CD4-positive, alpha-beta T cell treated with Interleukin-10 for 1 hour (primary cell): ENCODE data around the gene CAMK2N2.
A peak's percentile ranks its signal among the peaks of the same experiment; 100 is the strongest.
"Not testable (repeated sequence)": the region's sequence is repeated elsewhere in the genome, so short reads cannot be mapped to it uniquely, and the experiment has no call there.

Experiments used
- DNase-seq: peaks from one replicate; pipeline ENCODE4 v3.0.0-alpha.2; 2020

The CAMK2N2 gene

DNA sequence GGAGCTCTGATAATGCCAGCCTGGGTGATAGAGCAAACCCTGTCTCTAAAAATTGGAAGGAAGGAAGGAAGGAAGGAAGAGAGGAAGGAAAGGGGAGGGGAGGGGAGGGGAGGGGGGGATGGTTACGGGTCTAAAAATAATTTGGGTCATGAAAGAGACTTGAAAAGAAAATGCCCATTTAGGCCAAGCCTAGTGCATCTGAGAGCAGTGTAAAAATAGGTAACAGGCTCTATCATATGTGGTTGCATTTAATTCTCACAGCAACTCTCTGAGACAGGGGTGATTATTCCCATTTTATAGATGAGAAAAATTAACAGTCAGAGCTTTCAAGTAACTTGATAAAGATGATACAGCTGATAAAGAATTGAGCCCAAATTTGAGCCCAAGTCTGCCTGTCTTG is 10.9 kb upstream of the CAMK2N2 start:
- no peak for DNase-seq

DNA sequence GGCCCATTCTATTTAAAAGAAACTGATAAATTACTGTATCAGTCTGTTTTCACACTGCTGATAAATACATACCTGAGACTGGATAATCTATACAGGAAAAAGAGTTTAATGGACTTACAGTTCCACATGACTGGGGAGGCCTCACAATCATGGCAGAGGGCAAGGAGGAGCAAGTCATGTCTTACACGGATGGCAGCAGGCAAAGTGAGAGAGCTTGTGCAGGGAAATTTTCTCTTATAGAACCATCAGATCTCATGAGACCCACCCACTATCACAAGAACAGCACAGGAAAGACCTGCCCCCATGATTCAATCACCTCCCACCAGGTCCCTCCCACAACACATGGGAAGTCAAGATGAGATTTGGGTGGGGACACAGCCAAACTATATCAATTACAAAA is 5.9 kb upstream of the CAMK2N2 start:
- DNase-seq = not testable (repeated sequence)

DNA sequence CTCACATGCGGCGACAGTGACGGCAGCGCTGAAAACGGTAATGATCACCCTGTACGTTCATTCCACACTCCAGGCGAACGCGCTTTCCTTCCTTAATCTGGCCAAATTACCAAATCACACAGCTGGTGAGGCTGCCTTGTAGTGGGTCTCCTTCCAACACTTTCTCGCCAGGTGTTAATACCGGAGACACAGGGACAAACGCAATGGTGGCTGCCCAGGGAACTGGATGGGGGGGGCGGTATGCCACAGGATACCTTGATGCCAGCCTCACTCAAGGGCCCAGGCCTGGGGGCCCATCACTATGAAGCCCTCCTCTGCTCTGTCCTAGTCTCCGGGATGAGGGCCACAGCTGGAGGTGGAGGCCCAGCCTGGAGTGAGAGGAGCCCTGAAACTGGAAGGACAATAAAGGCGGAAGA is 1.4 kb upstream of the CAMK2N2 start:
- DNase-seq = no peak

DNA sequence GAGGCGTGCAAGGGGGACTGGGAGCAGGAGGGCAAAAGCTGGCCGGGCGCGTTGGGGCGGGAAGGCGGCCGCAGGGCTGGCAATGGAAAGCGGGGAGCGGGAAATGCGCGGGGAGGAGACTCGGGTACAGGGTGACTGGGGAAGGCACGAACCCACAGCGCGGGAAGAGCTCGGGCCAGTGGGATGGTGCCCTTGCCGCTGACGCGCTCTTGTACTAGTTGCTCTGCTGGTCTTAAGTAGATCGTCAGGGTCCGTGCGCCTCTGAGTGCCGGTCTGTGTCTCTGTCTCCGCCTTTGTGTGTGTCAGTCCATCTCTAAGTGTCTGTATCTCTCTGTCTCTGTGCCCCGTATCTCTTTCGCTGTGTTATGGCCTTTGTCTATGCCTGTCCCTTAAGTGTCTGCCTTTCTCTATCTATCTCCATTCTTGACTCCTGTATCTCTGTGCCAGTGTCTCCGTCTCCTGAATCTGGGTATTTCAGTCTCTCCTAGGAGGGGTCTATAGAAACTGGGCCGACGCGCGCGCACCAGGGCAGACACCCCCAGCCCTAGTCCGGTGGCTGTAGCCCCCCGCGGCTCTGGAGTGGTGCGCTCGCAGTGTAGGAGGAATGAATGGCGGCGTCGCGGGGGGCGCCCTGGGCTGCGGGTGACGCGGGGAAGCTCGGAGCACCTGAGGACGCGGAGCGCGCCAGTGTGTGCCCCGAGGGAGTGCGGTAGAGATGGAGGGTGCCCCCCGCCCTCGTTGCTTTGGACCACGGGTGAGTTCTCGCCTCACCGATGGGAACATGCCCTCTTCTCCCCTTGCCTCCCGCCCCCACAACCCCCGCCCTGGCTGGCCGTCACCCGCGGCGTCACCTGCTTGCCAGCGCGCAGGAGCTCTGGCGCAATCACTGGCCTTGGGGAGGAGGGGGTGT is 756 bp upstream of the CAMK2N2 start:
- peak; percentile 15 for DNase-seq

DNA sequence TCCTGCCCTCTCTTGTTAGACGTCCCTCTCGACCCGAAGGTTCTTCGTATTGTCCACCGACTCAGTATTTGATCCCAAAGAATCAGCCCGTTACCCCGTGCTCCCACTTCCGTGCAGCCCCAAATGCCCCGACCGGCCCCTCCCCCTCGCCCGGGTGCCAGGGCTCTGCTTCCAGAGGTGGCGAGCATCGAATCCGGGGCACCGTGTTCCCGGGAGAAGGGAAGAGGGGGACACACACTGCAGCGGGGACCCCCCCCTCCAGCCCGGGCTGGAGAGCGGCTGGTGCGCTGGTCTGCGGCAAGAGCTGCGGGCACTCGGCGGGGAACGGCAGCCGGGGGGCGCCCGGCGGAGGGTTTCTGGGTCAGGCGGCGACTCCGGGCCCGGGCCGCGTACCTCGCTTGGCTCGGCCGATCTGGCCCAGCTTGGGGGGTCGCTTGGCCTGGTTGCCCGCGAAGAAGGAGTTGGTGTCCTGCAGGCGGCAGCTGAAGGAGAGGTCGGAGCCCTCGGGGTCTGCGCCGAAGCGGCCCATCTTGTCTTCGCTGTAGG is 556 bp downstream of the CAMK2N2 start:
- no peak for DNase-seq

DNA sequence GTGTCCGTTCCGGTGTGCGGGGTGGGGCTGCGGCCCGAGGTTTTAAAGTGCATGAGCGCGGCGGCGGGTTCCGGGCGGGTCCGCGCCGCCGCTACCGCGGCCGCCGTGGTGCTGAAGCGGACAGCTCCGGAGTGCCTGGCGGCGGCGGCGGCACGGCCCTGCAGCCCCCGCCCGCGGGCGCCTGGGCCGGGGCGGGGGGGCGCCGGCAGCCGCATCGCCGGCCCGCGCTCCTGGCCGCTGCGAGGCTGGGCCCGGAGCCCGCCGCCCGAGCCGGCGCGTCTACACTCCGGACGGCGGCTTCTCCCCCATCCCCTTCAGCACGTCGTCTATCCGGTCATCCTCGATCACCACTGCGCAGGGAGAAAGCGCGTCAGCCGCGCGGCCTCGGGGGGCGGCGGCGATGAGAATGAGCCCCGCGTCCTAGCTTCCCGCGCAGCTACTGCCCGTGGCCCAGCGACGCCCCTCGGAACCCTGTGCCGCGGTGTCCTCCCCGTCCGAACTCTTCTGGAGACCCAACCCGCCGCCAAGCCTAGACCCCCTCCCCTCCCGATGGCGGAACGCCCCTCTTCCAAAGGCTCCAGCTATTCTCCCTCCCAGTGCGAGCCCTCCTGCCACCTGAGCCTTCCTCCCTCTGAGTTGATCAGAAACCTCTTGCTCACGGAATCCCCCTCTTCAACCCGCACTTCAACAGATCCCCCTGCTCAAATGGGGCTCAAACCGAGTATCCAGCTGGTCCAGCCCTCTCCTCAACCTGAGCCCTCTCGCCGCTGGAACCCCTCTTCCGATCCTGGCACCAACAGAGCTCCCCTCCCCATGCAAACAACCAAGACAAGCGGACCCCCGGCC is 1.3 kb downstream of the CAMK2N2 start:
- DNase-seq = peak; percentile 47

DNA sequence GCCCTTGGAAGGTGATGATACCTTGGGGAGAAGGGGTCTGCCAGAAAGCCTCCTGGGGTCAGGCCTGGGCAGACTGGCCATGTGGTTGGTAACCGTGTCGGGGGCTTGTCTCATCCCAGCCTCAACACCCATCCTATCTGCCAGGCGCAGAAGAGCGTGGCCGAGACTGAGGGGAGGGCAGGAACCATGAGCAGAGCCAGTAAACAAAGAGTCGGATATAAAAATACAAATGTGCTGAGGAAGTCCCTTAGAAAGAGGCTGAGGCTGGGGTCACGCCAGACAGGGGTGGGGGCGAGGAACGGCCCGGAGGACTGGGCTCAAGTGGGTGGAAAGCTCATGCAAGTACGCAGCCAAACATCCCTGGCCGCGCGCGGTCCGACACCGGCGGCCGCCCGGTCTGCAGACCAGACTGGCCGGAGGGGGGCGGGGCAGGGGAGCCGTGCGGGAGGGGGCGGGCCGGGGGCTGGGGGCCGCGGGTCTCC is 1.9 kb downstream of the CAMK2N2 start:
- DNase-seq = no peak

DNA sequence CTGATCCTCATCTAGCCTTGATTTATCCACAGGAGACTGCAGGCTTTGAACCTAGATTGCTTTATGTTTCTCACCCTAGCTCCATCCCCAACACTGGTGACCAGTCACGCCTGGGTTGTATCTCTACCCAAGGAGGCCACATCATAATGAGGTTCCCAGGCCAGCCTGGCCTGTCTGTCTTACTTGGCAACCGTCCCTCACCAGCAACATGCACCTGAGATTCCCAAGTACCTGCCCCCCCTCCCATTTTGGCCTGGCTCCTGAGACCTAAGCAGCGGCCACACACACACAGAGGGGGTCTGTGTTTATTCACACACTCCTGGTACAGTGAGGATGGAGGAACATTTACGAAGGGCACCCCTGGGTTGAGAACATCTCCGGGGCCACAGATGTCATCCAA is 2.4 kb downstream of the CAMK2N2 start:
- no peak for DNase-seq

DNA sequence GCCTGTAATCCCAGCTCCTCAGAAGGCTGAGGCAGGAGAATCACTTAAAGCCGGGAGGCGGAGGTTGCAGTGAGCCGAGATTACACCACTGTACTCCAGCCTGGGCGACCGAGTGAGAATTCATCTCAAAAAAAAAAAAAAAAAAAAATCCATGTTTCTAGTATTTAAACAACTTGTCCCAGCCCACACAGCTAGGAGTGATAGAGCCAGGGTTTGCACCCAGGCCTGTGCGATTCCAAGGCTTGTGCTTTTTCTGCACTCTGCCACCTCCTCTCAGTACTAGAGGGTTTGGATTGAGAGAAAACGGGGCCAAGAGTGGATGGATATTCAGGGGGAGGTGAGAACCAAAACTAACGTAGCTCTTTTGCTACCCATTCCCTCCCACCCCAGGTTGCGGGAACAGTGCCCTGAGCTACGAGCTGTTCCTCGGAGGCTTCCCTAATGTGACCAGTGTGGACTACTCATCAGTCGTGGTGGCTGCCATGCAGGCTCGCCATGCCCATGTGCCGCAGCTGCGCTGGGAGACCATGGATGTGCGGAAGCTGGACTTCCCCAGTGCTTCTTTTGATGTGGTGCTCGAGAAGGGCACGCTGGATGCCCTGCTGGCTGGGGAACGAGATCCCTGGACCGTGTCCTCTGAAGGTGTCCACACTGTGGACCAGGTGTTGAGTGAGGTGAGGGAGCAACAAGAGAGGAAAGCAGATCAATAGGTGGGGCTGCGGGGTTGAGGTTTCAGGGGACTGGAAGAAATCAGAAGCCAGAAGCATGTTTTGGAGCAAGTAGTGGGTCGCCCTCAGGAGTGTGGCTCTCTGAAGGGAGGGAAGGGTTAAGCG is 4.1 kb downstream of the CAMK2N2 start:
- no peak for DNase-seq

DNA sequence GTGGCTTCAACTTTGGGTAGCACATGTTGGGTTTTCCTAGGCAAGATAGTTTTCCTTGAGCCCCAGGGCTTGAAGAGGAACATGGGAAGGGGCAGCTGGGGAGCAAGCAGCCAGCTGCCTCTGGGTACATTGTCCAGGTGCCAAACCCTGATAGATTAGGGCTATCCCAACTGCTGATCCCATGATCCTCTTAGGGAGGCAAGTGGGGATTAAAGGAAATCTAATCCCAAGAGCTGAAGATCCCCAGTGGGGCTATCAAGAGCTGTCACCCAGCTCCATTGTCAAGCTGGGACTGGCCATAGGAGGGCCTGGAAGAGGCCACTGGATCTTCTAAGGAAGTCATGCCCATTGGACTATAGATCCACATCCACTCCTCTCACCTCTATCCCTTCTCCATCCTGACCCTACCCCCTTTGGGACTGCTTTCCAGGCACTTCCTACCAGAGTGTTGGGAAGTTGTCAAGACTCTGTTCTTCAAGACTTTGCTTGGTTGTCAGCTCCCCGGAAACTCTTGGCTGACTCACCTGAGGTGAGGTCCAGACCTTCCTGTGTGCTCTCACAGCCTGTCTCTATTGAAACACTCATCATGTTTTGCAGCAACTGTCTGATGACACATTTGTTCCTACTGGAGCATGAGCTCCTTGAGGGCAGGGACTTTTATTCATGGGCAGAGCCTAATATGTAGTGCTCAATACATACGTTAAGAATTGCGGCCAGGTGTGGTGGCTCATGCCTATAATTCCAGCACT is 5.9 kb downstream of the CAMK2N2 start:
- no peak for DNase-seq

DNA sequence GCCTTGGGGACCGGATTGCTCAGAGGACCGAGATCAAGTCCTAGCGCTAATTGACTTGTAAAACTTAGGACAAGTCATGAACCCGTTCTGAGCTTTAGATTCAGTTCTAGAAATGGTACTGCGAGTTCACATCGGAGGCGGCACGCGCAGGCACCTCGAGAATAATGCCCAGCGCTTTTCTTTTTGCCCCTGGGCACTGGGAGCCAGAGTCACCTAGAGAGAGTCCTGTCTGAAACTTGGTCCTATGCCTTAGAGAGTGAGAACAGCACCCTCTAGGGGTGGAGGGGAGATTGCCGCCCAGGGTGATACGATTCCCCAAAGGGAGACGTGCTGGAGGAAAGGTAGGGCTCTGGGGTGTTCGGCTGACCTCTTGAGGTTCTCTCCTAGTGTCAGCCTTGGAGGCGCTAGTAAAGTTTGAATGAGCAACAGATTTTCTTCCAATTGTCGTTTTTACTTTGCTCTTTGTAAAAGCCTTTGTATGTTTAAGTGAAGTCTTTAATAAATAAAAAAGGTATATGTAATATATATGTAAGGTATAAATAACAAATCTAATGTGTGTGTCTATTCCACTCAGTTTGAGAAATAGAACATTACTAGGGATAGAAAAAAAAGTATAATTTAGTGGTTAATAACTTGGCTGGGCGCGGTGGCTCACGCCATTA is 11.1 kb downstream of the CAMK2N2 start:
- DNase-seq = peak; percentile 91

DNA sequence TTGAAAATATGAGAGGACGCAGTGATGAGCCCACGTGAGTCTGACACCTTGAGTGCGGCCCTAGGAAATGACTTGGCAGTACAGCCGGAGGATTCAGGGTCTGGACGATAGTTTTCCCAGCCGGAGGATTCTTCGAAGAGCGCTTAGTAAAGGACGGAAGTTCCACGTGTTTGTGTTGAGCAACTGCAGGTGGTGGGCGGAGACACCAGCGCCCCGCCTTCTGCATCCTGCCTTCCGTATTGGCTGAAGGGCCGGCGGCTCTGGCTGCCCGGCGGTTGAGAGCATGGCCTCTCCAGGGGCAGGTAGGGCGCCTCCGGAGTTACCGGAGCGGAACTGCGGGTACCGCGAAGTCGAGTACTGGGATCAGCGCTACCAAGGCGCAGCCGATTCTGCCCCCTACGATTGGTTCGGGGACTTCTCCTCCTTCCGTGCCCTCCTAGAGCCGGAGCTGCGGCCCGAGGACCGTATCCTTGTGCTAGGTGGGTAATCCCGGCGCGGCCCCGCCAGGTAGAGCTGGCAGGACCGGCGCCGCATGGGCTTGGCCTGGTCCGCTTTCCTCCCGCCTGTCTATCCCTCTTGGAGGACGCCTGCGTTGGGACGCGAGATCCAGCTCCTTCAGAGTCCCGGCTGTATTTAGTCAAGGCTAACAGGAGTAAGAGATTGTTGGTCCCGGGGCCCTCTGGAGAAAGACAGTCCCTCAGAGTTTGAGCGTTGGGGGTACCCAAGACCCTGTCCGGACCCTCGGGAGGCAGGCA is 11.8 kb downstream of the CAMK2N2 start, which contains the start of gene EEF1AKMT4:
EEF1AKMT4 (plus strand) TSS at position 261 of the 755 bp plus-strand sequence; CDS start at position 284, 23 bp downstream.
- DNase-seq = peak; percentile 98

DNA sequence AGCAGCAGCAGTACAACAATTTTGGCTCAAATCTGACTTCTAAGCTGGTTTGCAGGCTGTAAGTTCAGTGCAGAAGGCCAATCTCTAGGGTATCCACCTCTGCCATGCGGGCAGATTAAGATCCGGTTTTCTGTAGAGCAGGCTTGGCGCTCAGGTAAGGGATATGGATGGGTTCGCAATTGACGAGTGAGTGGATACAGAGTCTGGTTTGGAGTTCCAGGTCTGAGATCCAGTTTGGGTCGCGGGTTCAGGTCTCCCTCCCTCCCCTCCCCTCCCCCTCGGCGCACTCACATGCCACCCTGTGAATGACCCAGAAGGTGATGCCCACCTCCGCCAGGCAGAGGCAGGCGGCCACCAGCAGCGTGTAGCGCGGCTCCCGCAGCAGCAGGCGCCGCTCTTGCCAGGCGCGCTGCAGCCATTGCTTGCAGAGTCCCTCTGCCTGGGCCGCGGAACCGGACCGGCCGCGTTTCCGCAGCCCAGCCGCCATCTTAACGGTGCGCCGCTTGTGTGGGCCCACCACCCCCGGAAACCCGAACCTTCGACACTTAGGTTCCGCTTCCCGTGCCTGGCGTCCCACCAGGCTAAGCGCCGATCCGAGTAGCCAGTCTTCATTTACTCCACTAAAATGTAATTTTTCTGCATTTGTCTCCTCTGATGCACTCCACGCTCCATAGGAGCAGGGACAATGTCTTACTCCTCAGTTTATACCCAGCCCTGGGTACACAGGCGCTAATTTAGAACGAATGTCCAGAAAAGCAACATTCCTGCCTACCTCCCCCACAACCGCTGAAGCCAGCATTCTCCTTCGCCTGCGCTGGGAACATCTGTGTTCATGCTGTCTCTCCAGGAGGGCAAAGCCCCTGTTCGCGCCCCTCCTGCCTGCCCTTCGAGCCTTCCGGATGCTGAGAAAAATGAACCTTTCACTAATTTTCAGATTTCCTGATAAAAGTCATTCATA is 12.6 kb downstream of the CAMK2N2 start, which contains the start of gene ALG3:
ALG3 (minus strand) TSS at position 509 of the 958 bp plus-strand sequence; CDS start at position 487, 22 bp downstream.
- peak; percentile 90 for DNase-seq

DNA sequence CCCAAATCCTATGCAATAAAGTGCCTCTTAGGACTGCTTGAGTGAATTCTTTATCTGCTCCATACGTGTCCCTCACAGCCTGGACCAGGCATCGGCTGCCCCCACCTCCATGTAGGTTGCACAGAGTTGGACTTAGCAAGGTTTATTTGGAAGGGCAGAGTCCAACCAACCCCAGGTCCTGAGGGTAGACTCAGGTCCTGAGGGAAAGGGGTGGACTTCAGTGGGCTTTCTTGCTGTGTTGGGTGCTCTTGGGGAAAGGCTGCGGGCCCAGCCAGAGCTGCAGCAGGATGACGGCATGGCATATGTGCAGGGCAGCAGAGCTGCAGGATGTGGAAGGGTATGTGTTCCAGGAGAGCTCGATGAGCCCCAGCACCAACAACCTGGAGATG is 19.1 kb downstream of the CAMK2N2 start:
- DNase-seq = no peak

DNA sequence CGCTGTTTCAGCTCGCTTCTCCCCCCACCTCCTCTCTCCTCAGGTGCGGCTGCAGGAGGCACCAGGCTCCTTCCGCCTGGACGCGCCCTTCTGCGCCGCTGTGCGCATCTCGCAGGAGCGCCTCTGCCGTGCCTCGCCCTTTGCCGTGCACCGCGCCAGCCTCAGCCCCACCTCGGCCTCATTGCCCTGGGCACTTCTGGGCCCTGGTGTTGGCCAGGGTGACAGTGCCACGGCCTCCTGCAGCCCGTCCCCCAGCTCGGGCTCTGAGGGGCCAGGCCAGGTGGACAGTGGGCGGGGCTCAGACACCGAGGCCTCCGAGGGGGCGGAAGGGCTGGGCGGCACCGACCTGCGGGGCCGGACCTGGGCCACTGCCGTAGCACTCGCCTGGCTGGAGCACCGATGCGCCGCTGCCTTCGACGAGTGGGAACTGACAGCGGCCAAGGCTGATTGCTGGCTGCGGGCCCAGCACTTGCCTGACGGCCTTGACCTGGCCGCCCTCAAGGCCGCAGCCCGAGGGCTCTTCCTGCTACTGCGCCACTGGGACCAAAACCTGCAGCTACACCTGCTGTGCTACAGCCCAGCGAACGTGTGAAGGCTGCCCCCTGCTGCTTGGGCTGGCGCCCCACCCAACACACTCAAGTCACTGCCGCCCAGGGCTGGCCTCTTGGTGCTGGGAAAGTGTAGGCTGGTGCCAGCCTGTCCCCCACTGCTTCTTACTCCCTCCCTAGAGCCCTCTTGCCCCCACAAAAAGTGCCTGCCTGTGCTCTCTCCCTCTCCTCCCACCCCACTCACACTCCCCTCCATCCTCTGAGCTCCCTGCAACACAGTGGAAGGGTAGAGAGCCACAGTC is 19.7 kb downstream of the CAMK2N2 start:
- DNase-seq = no peak

DNA sequence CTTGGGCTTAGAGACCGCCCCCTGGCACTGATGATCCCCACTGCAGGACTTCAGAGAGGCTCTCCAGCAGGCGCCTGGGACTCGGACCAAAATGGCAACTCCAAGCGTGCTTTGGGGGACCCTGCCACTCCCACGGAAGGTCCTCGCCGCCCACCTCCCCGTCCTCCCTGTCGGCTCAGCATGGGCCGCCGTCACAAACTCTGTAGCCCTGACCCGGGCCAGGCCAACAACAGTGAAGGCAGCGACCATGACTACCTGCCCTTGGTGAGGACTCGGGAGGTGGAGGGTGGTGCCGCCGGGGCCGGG is 20.3 kb downstream of the CAMK2N2 start:
- no peak for DNase-seq

DNA sequence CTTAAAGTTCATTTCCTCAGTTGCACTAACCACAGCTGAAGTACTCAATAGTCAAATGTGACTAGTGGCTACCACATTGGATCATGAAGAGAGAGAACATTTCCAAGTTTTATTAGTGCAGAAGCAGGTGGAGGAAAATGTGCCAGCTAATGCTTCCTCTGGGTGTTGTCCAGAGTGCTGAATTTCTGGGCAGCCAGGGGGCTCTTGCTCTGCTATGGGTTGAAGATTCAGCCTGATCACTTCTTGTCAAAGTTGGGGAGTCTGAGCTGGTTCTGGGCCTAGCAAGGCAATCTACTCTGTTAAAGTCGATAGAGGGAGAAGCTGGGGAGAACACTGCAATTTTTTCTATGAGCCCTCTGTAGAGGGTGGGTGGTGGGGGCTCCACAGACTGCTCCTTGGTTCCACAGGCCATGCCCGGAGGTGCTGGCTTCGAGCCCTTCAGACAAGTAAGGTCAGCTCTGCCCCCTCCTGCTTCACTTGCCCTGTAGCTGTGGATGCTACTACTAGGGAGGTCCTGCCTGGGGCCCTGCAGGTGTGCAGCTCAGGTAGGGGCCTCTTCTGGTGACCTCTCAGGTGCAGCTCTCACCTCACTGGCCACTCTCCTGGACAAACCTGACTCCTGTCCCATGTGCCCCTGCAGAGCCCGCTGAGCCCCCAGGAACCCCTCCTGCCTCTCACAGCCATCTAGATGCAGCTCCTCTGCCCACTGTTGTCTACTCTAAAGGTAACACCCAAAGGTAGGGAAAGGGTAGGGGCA is 20.8 kb downstream of the CAMK2N2 start:
- no peak for DNase-seq
